ENCODE measurements around the gene DMRT2. TPM values are rescaled to one million over a fixed set of nuclear protein-coding genes. Genes with fewer than 3 reads are reported as not detected.

DMRT2 gene
- total RNA-seq, 2 experiments from 2014 or later: 2.9 to 3.3 TPM

- POLR2A ChIA-PET: no interaction called here
- H3K27ac Mint-ChIP-seq: no peak overlapping the region
Measured at GRCh38 chr9:1083325-1083913, 33.3 kb downstream of the DMRT2 start.

DNA sequence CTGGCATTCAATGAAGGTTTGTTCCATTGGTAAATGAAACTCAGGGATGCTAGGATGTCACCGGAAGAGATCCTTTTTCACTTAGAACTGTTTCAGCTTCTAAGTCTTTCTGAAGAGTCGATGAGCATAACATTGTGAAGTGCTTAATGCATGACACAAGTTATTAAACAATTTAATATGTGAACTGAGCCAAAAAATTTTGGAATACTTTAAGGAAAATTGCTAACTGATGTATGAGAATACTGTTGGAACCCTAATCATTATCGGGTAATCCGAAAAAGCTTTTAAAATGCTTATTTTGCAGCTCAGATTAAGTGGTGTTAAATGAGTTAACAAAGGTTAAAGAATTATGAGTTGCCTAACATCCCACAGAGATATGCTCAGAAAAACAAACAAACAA, 34.9 kb downstream of the DMRT2 start:
- no peak for DNase-seq
- Mint-ChIP-seq H3K4me3 (no peak overlapping the region), H3K36me3 (ENCODE audit: low read depth) (no peaks in the 10 kb centered on the region), H3K27me3 (peaks cover 13% of the 10 kb centered on the region), H3K27ac (no peak overlapping the region), H3K4me1 (peaks cover 5% of the 10 kb centered on the region), H3K9me3 (no peaks in the 10 kb centered on the region)
- ChIA-PET CTCF (no interaction called here), POLR2A (no interaction called here)

More at GRCh38 chr9:1083325-1083913, 33.3 kb downstream of the DMRT2 start:
- Mint-ChIP-seq H3K9me3 (no peaks in the 10 kb centered on the region), H3K27me3 (peaks cover 11% of the 10 kb centered on the region), H3K36me3 (ENCODE audit: low read depth) (no peaks in the 10 kb centered on the region), H3K4me3 (no peak overlapping the region), H3K4me1 (peaks cover 5% of the 10 kb centered on the region)
- CTCF ChIA-PET: no interaction called here
- no peak for DNase-seq

DNA sequence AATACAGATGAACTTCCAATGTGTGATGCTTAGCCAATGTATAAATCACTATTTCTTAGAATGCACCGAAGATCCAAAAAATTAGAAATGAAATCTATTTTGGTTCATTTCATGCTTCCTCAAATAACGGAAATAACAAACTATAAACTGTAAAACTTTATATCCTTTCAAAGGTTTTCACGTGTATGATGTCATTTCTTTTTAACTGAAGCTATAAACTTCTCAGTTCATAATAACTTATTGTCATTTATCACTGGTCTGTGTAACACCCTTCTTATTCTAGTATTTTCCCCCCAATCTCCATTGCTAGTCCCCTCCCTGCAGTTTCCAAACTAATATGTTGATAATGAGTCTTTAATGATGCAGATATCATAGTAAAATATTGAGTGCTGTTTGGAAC, 36.4 kb downstream of the DMRT2 start:
- no peak for DNase-seq
- H3K4me1 Mint-ChIP-seq: peaks cover 5% of the 10 kb centered on the region
- H3K4me3 Mint-ChIP-seq: no peak overlapping the region
- no peak overlapping the region for H3K27ac Mint-ChIP-seq
- H3K27me3 Mint-ChIP-seq: peaks cover 15% of the 10 kb centered on the region
- ChIA-PET POLR2A (no interaction called here), CTCF (no interaction called here)
- no peaks in the 10 kb centered on the region for H3K9me3 Mint-ChIP-seq
- H3K36me3 Mint-ChIP-seq (ENCODE audit: low read depth): no peaks in the 10 kb centered on the region

DNA sequence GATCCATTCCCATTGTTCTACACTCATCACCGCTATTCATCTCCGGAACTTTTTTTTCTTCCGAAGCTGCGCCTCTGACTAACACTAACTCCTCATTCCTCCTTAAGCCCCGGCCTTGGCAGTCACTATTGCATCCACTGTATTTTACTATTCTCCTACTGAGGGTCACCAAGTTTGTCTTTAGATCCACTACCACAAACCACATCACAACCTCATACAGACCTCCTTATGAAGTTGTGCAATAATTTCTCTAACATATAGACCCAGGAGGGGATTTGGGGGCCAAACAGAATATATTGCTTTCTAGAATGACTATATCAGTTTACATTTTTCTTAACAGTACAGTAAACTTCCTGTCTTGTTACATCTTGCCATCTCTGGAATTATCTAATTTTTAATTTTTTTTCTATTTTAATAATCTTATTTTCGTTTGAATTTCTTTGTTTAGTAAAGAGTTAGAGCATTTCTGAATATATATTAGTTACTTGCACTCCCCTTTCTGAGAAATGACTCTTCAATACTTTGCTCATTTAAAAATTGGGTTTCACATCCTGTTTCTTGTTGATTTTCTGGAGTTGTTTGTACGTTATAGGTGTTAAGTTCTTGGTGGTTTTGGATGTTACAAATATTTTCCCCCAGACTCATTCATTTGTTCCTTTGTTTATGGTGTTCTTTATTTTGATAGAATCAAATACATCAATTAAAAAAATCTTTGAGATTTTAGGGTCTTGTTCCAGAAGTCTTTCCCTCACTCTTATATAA, 37.1 kb downstream of the DMRT2 start:
- Mint-ChIP-seq H3K9me3 (no peaks in the 10 kb centered on the region), H3K27ac (no peak overlapping the region), H3K27me3 (peaks cover 13% of the 10 kb centered on the region), H3K4me1 (peaks cover 5% of the 10 kb centered on the region), H3K4me3 (no peak overlapping the region), H3K36me3 (ENCODE audit: low read depth) (no peaks in the 10 kb centered on the region)
- DNase-seq: no peak
- CTCF ChIA-PET: no interaction called here
- POLR2A ChIA-PET: no interaction called here

GRCh38 chr9:1094749-1095148, 44.6 kb downstream of the DMRT2 start:
- H3K9me3 Mint-ChIP-seq: no peaks in the 10 kb centered on the region
- POLR2A ChIA-PET: no interaction called here
- H3K36me3 Mint-ChIP-seq (ENCODE audit: low read depth): no peaks in the 10 kb centered on the region

DNA sequence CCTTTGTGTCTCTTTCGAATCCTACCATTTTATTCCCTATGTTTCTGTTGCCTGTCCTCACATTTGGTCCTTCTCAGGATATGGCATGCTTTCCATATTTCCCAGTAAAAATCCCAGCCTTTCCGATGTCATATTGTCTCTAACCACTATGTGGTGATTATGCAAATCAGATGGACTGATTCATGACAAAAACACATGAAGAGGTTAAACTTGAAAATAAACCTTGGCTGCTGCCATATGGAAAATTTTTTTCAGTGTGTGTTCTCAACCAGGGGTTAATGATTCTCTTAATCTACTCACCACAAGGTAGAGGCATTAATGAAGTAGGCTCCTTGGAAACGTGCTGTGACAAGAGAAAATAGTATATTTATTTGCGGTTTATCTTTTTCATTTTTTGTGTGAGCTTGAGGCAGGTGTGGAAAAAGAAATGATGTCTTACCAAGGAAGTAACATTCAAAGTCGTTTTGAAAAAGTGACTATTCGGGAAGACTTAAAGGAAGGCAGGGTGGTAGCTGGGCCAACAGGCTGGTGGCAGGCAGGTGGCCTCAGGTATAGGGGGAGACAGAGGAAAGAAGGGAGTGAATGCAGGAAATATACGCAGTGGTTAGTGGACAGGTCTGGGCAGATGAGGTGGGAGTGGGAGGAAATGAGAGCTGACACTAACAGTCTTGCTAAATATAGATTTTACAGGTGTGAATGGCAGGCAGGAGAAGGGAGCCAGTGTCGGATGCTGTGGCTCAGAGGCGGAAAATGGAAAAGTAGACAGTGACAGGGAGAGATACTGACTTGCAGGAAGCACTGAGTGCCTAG, 46.2 kb downstream of the DMRT2 start:
- Mint-ChIP-seq H3K4me1 (no peaks in the 10 kb centered on the region), H3K36me3 (ENCODE audit: low read depth) (no peaks in the 10 kb centered on the region), H3K27me3 (peaks cover 11% of the 10 kb centered on the region), H3K27ac (no peak overlapping the region), H3K9me3 (no peaks in the 10 kb centered on the region), H3K4me3 (no peak overlapping the region)
- ChIA-PET POLR2A (no interaction called here), CTCF (no interaction called here)
- DNase-seq: no peak

More at GRCh38 chr9:1094749-1095148, 44.6 kb downstream of the DMRT2 start:
- DNase-seq: no peak
- H3K27me3 Mint-ChIP-seq: peaks cover 5% of the 10 kb centered on the region
- H3K27ac Mint-ChIP-seq: no peak overlapping the region
- H3K4me1 Mint-ChIP-seq: no peaks in the 10 kb centered on the region
- no peak overlapping the region for H3K4me3 Mint-ChIP-seq
- CTCF ChIA-PET: no interaction called here

DNA sequence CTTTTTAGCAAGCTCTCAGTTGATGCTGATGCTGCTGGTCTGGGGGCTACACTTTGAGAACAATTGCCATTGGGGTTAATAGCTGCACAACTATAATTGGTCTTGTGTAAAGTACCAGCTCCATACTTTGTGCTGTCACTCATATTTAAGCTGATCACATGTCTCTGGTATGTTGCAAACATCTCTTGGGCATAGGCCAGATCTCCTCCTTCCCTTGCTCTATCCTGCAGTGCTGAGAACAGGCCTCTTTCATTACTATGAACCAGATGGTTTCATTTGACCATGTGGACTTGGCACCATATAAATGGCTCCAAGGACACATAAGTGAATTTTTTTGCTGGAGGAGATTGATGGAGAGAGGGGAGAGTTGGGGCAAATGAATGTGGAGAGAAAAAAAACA, 48.4 kb downstream of the DMRT2 start:
- Mint-ChIP-seq H3K27ac (no peak overlapping the region), H3K4me1 (no peaks in the 10 kb centered on the region), H3K36me3 (ENCODE audit: low read depth) (no peaks in the 10 kb centered on the region), H3K27me3 (peaks cover 22% of the 10 kb centered on the region), H3K9me3 (no peaks in the 10 kb centered on the region), H3K4me3 (no peak overlapping the region)
- DNase-seq: no peak
- CTCF ChIA-PET: no interaction called here
- POLR2A ChIA-PET: no interaction called here

GRCh38 chr9:1100201-1100600, 50.0 kb downstream of the DMRT2 start:
- no peaks in the 10 kb centered on the region for H3K36me3 Mint-ChIP-seq (ENCODE audit: low read depth)
- H3K4me3 Mint-ChIP-seq: no peak overlapping the region
- H3K4me1 Mint-ChIP-seq: no peaks in the 10 kb centered on the region
- H3K9me3 Mint-ChIP-seq: no peaks in the 10 kb centered on the region
- DNase-seq: no peak
- peaks cover 25% of the 10 kb centered on the region for H3K27me3 Mint-ChIP-seq
- POLR2A ChIA-PET: no interaction called here
- no peak overlapping the region for H3K27ac Mint-ChIP-seq
- CTCF ChIA-PET: no interaction called here

GRCh38 chr9:1100945-1101344, 50.8 kb downstream of the DMRT2 start:
- H3K36me3 Mint-ChIP-seq (ENCODE audit: low read depth): no peaks in the 10 kb centered on the region
- H3K9me3 Mint-ChIP-seq: no peaks in the 10 kb centered on the region
- ChIA-PET POLR2A (no interaction called here), CTCF (no interaction called here)
- H3K4me1 Mint-ChIP-seq: no peaks in the 10 kb centered on the region
- H3K27me3 Mint-ChIP-seq: peaks cover 25% of the 10 kb centered on the region
- no peak for DNase-seq
- H3K27ac Mint-ChIP-seq: no peak overlapping the region
- H3K4me3 Mint-ChIP-seq: no peak overlapping the region

- Mint-ChIP-seq H3K36me3 (ENCODE audit: low read depth) (no peaks in the 10 kb centered on the region), H3K27ac (no peak overlapping the region), H3K9me3 (no peaks in the 10 kb centered on the region), H3K4me1 (no peaks in the 10 kb centered on the region), H3K4me3 (no peak overlapping the region), H3K27me3 (peaks cover 25% of the 10 kb centered on the region)
- DNase-seq: no peak
- CTCF ChIA-PET: no interaction called here
- POLR2A ChIA-PET: no interaction called here
Measured at GRCh38 chr9:1101846-1102641, 51.9 kb downstream of the DMRT2 start.

GRCh38 chr9:1102642-1102970, 52.4 kb downstream of the DMRT2 start:
- ChIA-PET CTCF (no interaction called here), POLR2A (no interaction called here)
- no peak for DNase-seq
- no peaks in the 10 kb centered on the region for H3K4me1 Mint-ChIP-seq
- no peak overlapping the region for H3K27ac Mint-ChIP-seq
- H3K27me3 Mint-ChIP-seq: peaks cover 25% of the 10 kb centered on the region
- H3K4me3 Mint-ChIP-seq: no peak overlapping the region
- H3K9me3 Mint-ChIP-seq: no peaks in the 10 kb centered on the region
- H3K36me3 Mint-ChIP-seq (ENCODE audit: low read depth): no peaks in the 10 kb centered on the region
